T-helper 2 cell treated with Interferon-gamma antibody and Interleukin-4, amounts not matched to agents 5 μg/mL and 100 μg/mL, for 36 hours (primary cell): Measurements from ENCODE around the gene ATP11A.
"Not testable (repeated sequence)": the region's sequence is repeated elsewhere in the genome, so short reads cannot be mapped to it uniquely, and the experiment has no call there.

Experiments used
- DNase-seq: peaks from one replicate; pipeline ENCODE4 v3.0.0; 2021; ENCODE audit warnings: low spot score
- H3K27ac Mint-ChIP-seq: one replicate; pipeline ENCODE4 v1.8.0; 2021; ENCODE audit warnings: mild to moderate bottlenecking, mixed read lengths
- H3K27me3 Mint-ChIP-seq: one replicate; pipeline ENCODE4 v1.8.0; 2021; ENCODE audit warnings: low read depth, mixed read lengths
- H3K36me3 Mint-ChIP-seq: one replicate; pipeline ENCODE4 v1.8.0; 2021; ENCODE audit warnings: low read depth, mixed read lengths
- H3K4me1 Mint-ChIP-seq: one replicate; pipeline ENCODE4 v1.8.0; 2021; ENCODE audit warnings: low read depth, mixed read lengths
- H3K4me3 Mint-ChIP-seq: one replicate; pipeline ENCODE4 v1.8.0; 2022; ENCODE audit warnings: mild to moderate bottlenecking, moderate library complexity, mixed read lengths
- H3K9me3 Mint-ChIP-seq: one replicate; pipeline ENCODE4 v1.8.0; 2021; ENCODE audit warnings: mixed read lengths

Gene ATP11A

GRCh38 chr13:112881656-112882554, 192.1 kb downstream of the ATP11A start:
- Mint-ChIP-seq H3K27me3 (no peaks in the 10 kb centered on the region), H3K9me3 (no peaks in the 10 kb centered on the region), H3K36me3 (peaks cover 2% of the 10 kb centered on the region), H3K4me3 (no peak overlapping the region), H3K4me1 (no peaks in the 10 kb centered on the region), H3K27ac (no peak overlapping the region)
- no peak for DNase-seq

- DNase-seq, result no peak
- Mint-ChIP-seq H3K27me3 (no peaks in the 10 kb centered on the region), H3K27ac (no peak overlapping the region), H3K9me3 (no peaks in the 10 kb centered on the region), H3K4me1 (no peaks in the 10 kb centered on the region), H3K4me3 (no peak overlapping the region), H3K36me3 (peaks cover 2% of the 10 kb centered on the region)
Measured at GRCh38 chr13:112882555-112883024, 192.8 kb downstream of the ATP11A start.

GRCh38 chr13:112883241-112883945, 193.6 kb downstream of the ATP11A start:
- no peak overlapping the region for H3K4me3 Mint-ChIP-seq
- peaks cover 2% of the 10 kb centered on the region for H3K36me3 Mint-ChIP-seq
- DNase-seq, result no peak
- H3K9me3 Mint-ChIP-seq, result no peaks in the 10 kb centered on the region
- H3K27me3 Mint-ChIP-seq, result no peaks in the 10 kb centered on the region
- H3K27ac Mint-ChIP-seq, result no peak overlapping the region
- no peaks in the 10 kb centered on the region for H3K4me1 Mint-ChIP-seq

- not testable (repeated sequence) for H3K9me3 Mint-ChIP-seq, H3K4me3 Mint-ChIP-seq, H3K36me3 Mint-ChIP-seq, H3K4me1 Mint-ChIP-seq, H3K27me3 Mint-ChIP-seq, DNase-seq, H3K27ac Mint-ChIP-seq
Measured at GRCh38 chr13:112884700-112885099, 194.9 kb downstream of the ATP11A start.

- H3K27me3 Mint-ChIP-seq, result no peaks in the 10 kb centered on the region
- DNase-seq, result no peak
- no peaks in the 10 kb centered on the region for H3K36me3 Mint-ChIP-seq
Measured at GRCh38 chr13:112885242-112885781, 195.5 kb downstream of the ATP11A start.

GRCh38 chr13:112885782-112886268, 196.0 kb downstream of the ATP11A start:
- H3K4me3 Mint-ChIP-seq, result no peak overlapping the region
- no peak overlapping the region for H3K27ac Mint-ChIP-seq
- no peaks in the 10 kb centered on the region for H3K27me3 Mint-ChIP-seq
- no peak for DNase-seq
- H3K36me3 Mint-ChIP-seq, result no peaks in the 10 kb centered on the region
- no peaks in the 10 kb centered on the region for H3K4me1 Mint-ChIP-seq
- H3K9me3 Mint-ChIP-seq, result no peaks in the 10 kb centered on the region

More at GRCh38 chr13:112885242-112885781, 195.5 kb downstream of the ATP11A start:
- Mint-ChIP-seq H3K4me3 (no peak overlapping the region), H3K4me1 (no peaks in the 10 kb centered on the region), H3K27ac (no peak overlapping the region), H3K9me3 (no peaks in the 10 kb centered on the region)

GRCh38 chr13:112887151-112887550, 197.3 kb downstream of the ATP11A start:
- Mint-ChIP-seq H3K36me3 (no peaks in the 10 kb centered on the region), H3K27me3 (no peaks in the 10 kb centered on the region), H3K9me3 (no peaks in the 10 kb centered on the region), H3K27ac (no peak overlapping the region), H3K4me3 (no peak overlapping the region), H3K4me1 (no peaks in the 10 kb centered on the region)
- DNase-seq, result no peak

GRCh38 chr13:112887557-112887991, 197.7 kb downstream of the ATP11A start:
- Mint-ChIP-seq H3K27me3 (peaks cover 2% of the 10 kb centered on the region), H3K27ac (no peak overlapping the region), H3K9me3 (no peaks in the 10 kb centered on the region), H3K4me1 (no peaks in the 10 kb centered on the region), H3K36me3 (no peaks in the 10 kb centered on the region), H3K4me3 (no peak overlapping the region)
- no peak for DNase-seq

- no peak for DNase-seq
- H3K27ac Mint-ChIP-seq, result no peak overlapping the region
- H3K9me3 Mint-ChIP-seq, result no peaks in the 10 kb centered on the region
- peaks cover 11% of the 10 kb centered on the region for H3K27me3 Mint-ChIP-seq
- no peaks in the 10 kb centered on the region for H3K4me1 Mint-ChIP-seq
- H3K36me3 Mint-ChIP-seq, result no peaks in the 10 kb centered on the region
- H3K4me3 Mint-ChIP-seq, result no peak overlapping the region
Measured at GRCh38 chr13:112888238-112889111, 198.6 kb downstream of the ATP11A start.

GRCh38 chr13:112889351-112890290, 199.8 kb downstream of the ATP11A start:
- H3K27ac Mint-ChIP-seq, result no peak overlapping the region
- H3K27me3 Mint-ChIP-seq, result peaks cover 14% of the 10 kb centered on the region
- H3K4me3 Mint-ChIP-seq, result no peak overlapping the region

GRCh38 chr13:112890316-112891145, 200.7 kb downstream of the ATP11A start:
- Mint-ChIP-seq H3K27ac (no peak overlapping the region), H3K4me1 (no peaks in the 10 kb centered on the region), H3K9me3 (no peaks in the 10 kb centered on the region), H3K27me3 (peaks cover 18% of the 10 kb centered on the region), H3K36me3 (no peaks in the 10 kb centered on the region), H3K4me3 (no peak overlapping the region)
- DNase-seq, result no peak

More at GRCh38 chr13:112889351-112890290, 199.8 kb downstream of the ATP11A start:
- DNase-seq, result no peak
- Mint-ChIP-seq H3K9me3 (no peaks in the 10 kb centered on the region), H3K36me3 (no peaks in the 10 kb centered on the region), H3K4me1 (no peaks in the 10 kb centered on the region)
